HepG2 (cell line): Measurements from ENCODE around the gene KAZN. TPM values are rescaled to one million over a fixed set of nuclear protein-coding genes. Genes with fewer than 3 reads are reported as not detected.
A peak's percentile ranks its signal among the peaks of the same experiment; 100 is the strongest.

Experiments used
- AGO2 ChIP-seq: fragments of 200-400 bp; formaldehyde crosslinking; optimal IDR thresholded peaks from 2 replicates; pipeline ENCODE3; 2017; ENCODE audit warnings: mild to moderate bottlenecking, low read depth, low read length, moderate library complexity
- BORCS8-MEF2B ChIP-seq: sonication (generic); formaldehyde crosslinking; IDR thresholded peaks from 2 replicates; pipeline ENCODE4 v1.8.0; 2022; ENCODE audit warnings: mild to moderate bottlenecking, missing genetic modification reagents
- DNMT3B ChIP-seq: conservative IDR thresholded peaks from 2 replicates; pipeline ENCODE4 v1.6.1; 2016; ENCODE audit warnings: missing biosample characterization, control low read depth
- DZIP1 ChIP-seq: sonication (generic); formaldehyde crosslinking; IDR thresholded peaks from 2 replicates; pipeline ENCODE4 v1.5.0; 2020; ENCODE audit warnings: mild to moderate bottlenecking, missing genetic modification reagents
- GTF2F1 ChIP-seq: fragments of 150-350 bp; IDR thresholded peaks from 2 replicates; pipeline ENCODE4 v1.6.1; 2014; ENCODE audit warnings: low read length
- HNRNPL ChIP-seq: fragments of 200-400 bp; formaldehyde crosslinking; IDR thresholded peaks from 2 replicates; pipeline ENCODE4 v1.6.1; 2017; ENCODE audit warnings: mild to moderate bottlenecking, low read depth, low read length
- MAF1 ChIP-seq: sonication (generic); formaldehyde crosslinking; IDR thresholded peaks from 2 replicates; pipeline ENCODE4 v1.5.0; 2020; ENCODE audit warnings: missing genetic modification reagents, borderline replicate concordance
- SAP130 ChIP-seq: IDR thresholded peaks from 2 replicates; pipeline ENCODE4 v1.6.1; 2016; ENCODE audit warnings: low read depth
- SKIL ChIP-seq: sonication (generic); formaldehyde crosslinking; IDR thresholded peaks from 2 replicates; pipeline ENCODE4 v1.8.0; 2022; ENCODE audit warnings: missing genetic modification reagents, mild to moderate bottlenecking, moderate library complexity, borderline replicate concordance
- SNAPC5 ChIP-seq: sonication (generic); formaldehyde crosslinking; IDR thresholded peaks from 2 replicates; pipeline ENCODE4 v1.8.1; 2023; ENCODE audit warnings: mild to moderate bottlenecking, missing genetic modification reagents, borderline replicate concordance
- SP140L ChIP-seq: sonication (generic); formaldehyde crosslinking; IDR thresholded peaks from 2 replicates; pipeline ENCODE4 v1.4.0; 2020; ENCODE audit warnings: missing genetic modification reagents, borderline replicate concordance
- TARDBP ChIP-seq: sonication (generic); formaldehyde crosslinking; IDR thresholded peaks from 2 replicates; pipeline ENCODE4 v1.8.0; 2022; ENCODE audit warnings: mild to moderate bottlenecking, missing genetic modification reagents
- ZC3H13 ChIP-seq: sonication (generic); formaldehyde crosslinking; IDR thresholded peaks from 2 replicates; pipeline ENCODE4 v1.8.1; 2023; ENCODE audit warnings: mild to moderate bottlenecking, missing genetic modification reagents, moderate library complexity
- ZFP36L2 ChIP-seq: sonication (generic); formaldehyde crosslinking; IDR thresholded peaks from 2 replicates; pipeline ENCODE4 v1.4.0; 2020; ENCODE audit warnings: missing genetic modification reagents
- ZNF362 ChIP-seq: sonication (generic); formaldehyde crosslinking; IDR thresholded peaks from 2 replicates; pipeline ENCODE4 v1.4.0; 2020; ENCODE audit warnings: missing genetic modification reagents, mild to moderate bottlenecking, borderline replicate concordance
- ZNF44 ChIP-seq: sonication (generic); formaldehyde crosslinking; IDR thresholded peaks from 2 replicates; pipeline ENCODE4 v1.5.1; 2020; ENCODE audit warnings: mild to moderate bottlenecking, missing genetic modification reagents
- ZNF503 ChIP-seq: sonication (generic); formaldehyde crosslinking; IDR thresholded peaks from 2 replicates; pipeline ENCODE4 v1.4.0; 2020; ENCODE audit warnings: missing genetic modification reagents
- ZNF547 ChIP-seq: sonication (generic); formaldehyde crosslinking; IDR thresholded peaks from 2 replicates; pipeline ENCODE4 v1.5.1; 2020; ENCODE audit warnings: mild to moderate bottlenecking, missing genetic modification reagents
- ZNF550 ChIP-seq: sonication (generic); formaldehyde crosslinking; IDR thresholded peaks from 2 replicates; pipeline ENCODE4 v1.4.0; 2020; ENCODE audit warnings: mild to moderate bottlenecking, missing genetic modification reagents, borderline replicate concordance
- ZNF761 ChIP-seq: sonication (generic); formaldehyde crosslinking; conservative IDR thresholded peaks from 2 replicates; pipeline ENCODE4 v1.4.0; 2020; ENCODE audit warnings: mild to moderate bottlenecking, missing genetic modification reagents
- ZNF777 ChIP-seq: sonication (generic); formaldehyde crosslinking; IDR thresholded peaks from 2 replicates; pipeline ENCODE4 v1.4.0; 2020; ENCODE audit warnings: missing genetic modification reagents
- polyA plus RNA-seq, 8 experiments: library from polyadenylated mRNA; depleted of rRNA in 3 of 8; stranded (reverse) in 7 of 8; unstranded in 1 of 8; fragments of >200 nt; fragmentation: Illumina TruSeq in 4 of 8; extraction: Trizol in 4 of 8; gene quantifications; 2 replicates each; pipeline versions ENCODE4 v1.2.1 to v1.2.3, GENCODE V29; 2011 to 2016; ENCODE audit warnings: low read depth in 4 of 8, missing spikeins in 1 of 8, mixed read lengths in 1 of 8; ENCODE audit not compliant: insufficient read depth in 1 of 8
- total RNA-seq, 5 experiments: library from RNA; depleted of rRNA; stranded (reverse); fragments of >200 nt; fragmentation: Illumina TruSeq; extraction: Trizol; gene quantifications; 2 replicates each; pipeline ENCODE4 v1.2.3, GENCODE V29; 2016; ENCODE audit warnings: low read depth in 1 of 5

KAZN gene
- total and polyA plus RNA-seq, 2 of the 13 experiments (the other 11 are each of a cell fraction or from before 2014, with no cell fraction given): 10.4 to 13.5 TPM

GRCh38 chr1:15020943-15021745 is 422.7 kb downstream of the KAZN start (continued):
- peak; percentile 72; the same call in 1 of the 2 replicates for TF ChIP-seq ZNF503
- no peak for TF ChIP-seq ZNF547
- TF ChIP-seq ZNF550 (CRISPR knock-in tag): no peak
- TF ChIP-seq SNAPC5: no peak
- no peak for TF ChIP-seq ZNF777
- TF ChIP-seq GTF2F1: no peak
- TF ChIP-seq SP140L (CRISPR knock-in tag): no peak
- peak; percentile 88 for TF ChIP-seq SKIL (CRISPR knock-in tag)
- TF ChIP-seq ZNF761: no peak; the same call in 1 of the 2 replicates
- TF ChIP-seq ZFP36L2 (CRISPR knock-in tag): no peak
- TF ChIP-seq MAF1 (CRISPR knock-in tag): no peak
- no peak for TF ChIP-seq BORCS8-MEF2B (CRISPR knock-in tag)
- TF ChIP-seq ZNF44 (CRISPR knock-in tag): no peak
- TF ChIP-seq AGO2: no peak
- no peak for TF ChIP-seq DNMT3B (CRISPR knock-in tag)
- peak; percentile 91 for TF ChIP-seq TARDBP (CRISPR knock-in tag)
- TF ChIP-seq HNRNPL: peak; percentile 95
- TF ChIP-seq DZIP1: no peak
- TF ChIP-seq ZC3H13 (CRISPR knock-in tag): no peak
- TF ChIP-seq SAP130 (CRISPR knock-in tag): peak; percentile 77
- peak; percentile 59; the same call in 1 of the 2 replicates for TF ChIP-seq ZNF362 (CRISPR knock-in tag)
